Kidney glomerular epithelial cell (primary cell): ENCODE measurements around the gene ZNF772.
A peak's percentile ranks its signal among the peaks of the same experiment; 100 is the strongest.

Experiments
- DNase-seq: peaks from one replicate; lab custom pipeline; 2025; lab: John Stamatoyannopoulos, UW

The ZNF772 gene

GRCh38 chr19:57435062-57435978 is 42.0 kb downstream of the ZNF772 start, which contains the start of gene ZNF749:
Gene ZNF749, plus strand, starts transcription at chr19:57435325. Its CDS starts 254 bp downstream, at chr19:57435579.
- DNase-seq, result peak; percentile 97

GRCh38 chr19:57434386-57435061 is 42.8 kb downstream of the ZNF772 start:
- no peak for DNase-seq

- no peak for DNase-seq
These were observed 56.3 kb downstream of the ZNF772 start for GRCh38 chr19:57421037-57421436.

GRCh38 chr19:57419439-57419838 is 57.9 kb downstream of the ZNF772 start:
- DNase-seq, result no peak
